HepG2 (cell line): ENCODE measurements around the gene PCDHGA10. TPM values are rescaled to one million over a fixed set of nuclear protein-coding genes. Genes with fewer than 3 reads are reported as not detected.

ENCODE experiments used
- ATAC-seq: fragments of 200-7000 bp; cut with Tn5 transposase; 3 replicates; pipeline ENCODE4 v1.9.1; 2020; ENCODE audit warnings: mild to moderate bottlenecking, moderate library complexity
- BruUV-seq: library from RNA; stranded (reverse); fragments of 400-500 nt; replicated peaks from 2 replicates; lab custom pipeline; 2021; lab: Mats Ljungman, UMichigan
- CTCF ChIA-PET: fragments of 300-600 bp; formaldehyde crosslinking; extraction: SDS; loops from one replicate; lab custom pipeline; 2021; ENCODE audit warnings: low total read pairs, inconsistent platforms, low intra/inter-chr PET ratio; lab: Yijun Ruan, JAX
- POLR2A ChIA-PET: fragments of 350-600 bp; sonication (Branson Sonifier 250); formaldehyde crosslinking; loops from one replicate; lab custom pipeline; 2020; ENCODE audit warnings: antibody characterized with exemption, inconsistent platforms; lab: Yijun Ruan, JAX
- DNase-seq: peaks from one replicate; pipeline ENCODE4 v3.0.0-alpha.2; 2015; ENCODE audit warnings: low spot score
- FAIRE-seq: peaks from 3 replicates; lab custom pipeline; 2011; peaks lifted over from hg19 to GRCh38; lab: Jason Lieb, UNC
- H2AFZ ChIP-seq: one replicate; pipeline ENCODE4 v1.6.1; 2011; ENCODE audit warnings: low read length, inconsistent platforms
- H3K27ac ChIP-seq: fragments of 300-600 bp; 3 replicates; pipeline ENCODE4 v1.8.0; 2011; ENCODE audit warnings: mixed run types, mild to moderate bottlenecking, mixed read lengths, low read length, inconsistent platforms; ENCODE audit not compliant: insufficient read depth; ENCODE audit errors: extremely low read length
- H3K27me3 ChIP-seq, 2 experiments: fragments of 200-600 bp in 1 of 2; 2 replicates in 1 of 2; 3 replicates in 1 of 2; pipeline versions ENCODE4 v1.6.0 to v1.8.0; 2011; ENCODE audit warnings: low read length in 2 of 2, mild to moderate bottlenecking in 2 of 2, moderate library complexity in 2 of 2, inconsistent platforms in 1 of 2; ENCODE audit not compliant: insufficient read depth in 2 of 2, control insufficient read depth in 1 of 2
- H3K36me3 ChIP-seq, 2 experiments: fragments of 200-600 bp in 1 of 2; replicated peaks in 1 of 2; 2 replicates in 1 of 2; 3 replicates in 1 of 2; pipeline versions ENCODE4 v1.5.1 to v1.8.0; 2011; ENCODE audit warnings: low read length in 2 of 2, inconsistent platforms in 1 of 2; ENCODE audit not compliant: insufficient read depth in 2 of 2, control insufficient read depth in 1 of 2
- H3K4me1 ChIP-seq: 2 replicates; pipeline ENCODE4 v1.5.1; 2012; ENCODE audit warnings: low read length, inconsistent platforms; ENCODE audit not compliant: insufficient read depth
- H3K4me2 ChIP-seq: 2 replicates; pipeline ENCODE4 v1.6.0; 2011; ENCODE audit warnings: low read depth, low read length, inconsistent platforms
- H3K4me3 ChIP-seq, 3 experiments: fragments of 200-600 bp in 1 of 3; sonication (generic), shearing (Covaris generic) in 1 of 3; replicated peaks in 1 of 3; 2 replicates each; pipeline ENCODE4 v1.5.1; 2011 to 2016; ENCODE audit warnings: low read length in 3 of 3, inconsistent platforms in 2 of 3, low read depth in 2 of 3, mild to moderate bottlenecking in 2 of 3, control low read depth in 1 of 3, mixed read lengths in 1 of 3; ENCODE audit not compliant: insufficient read depth in 1 of 3
- H3K79me2 ChIP-seq: one replicate; pipeline ENCODE4 v1.6.1; 2011; ENCODE audit warnings: low read length, inconsistent platforms; ENCODE audit not compliant: insufficient read depth
- H3K9ac ChIP-seq: 2 replicates; pipeline ENCODE4 v1.6.0; 2011; ENCODE audit warnings: mild to moderate bottlenecking, low read depth, low read length, inconsistent platforms; ENCODE audit not compliant: insufficient read depth
- H3K9me3 ChIP-seq: 2 replicates; pipeline ENCODE4 v1.5.1; 2012; ENCODE audit warnings: mild to moderate bottlenecking, low read length
- H4K20me1 ChIP-seq: 2 replicates; pipeline ENCODE4 v1.6.0; 2011; ENCODE audit warnings: inconsistent platforms, mild to moderate bottlenecking, low read length, moderate library complexity; ENCODE audit not compliant: insufficient read depth
- ATAD3A ChIP-seq: sonication (generic); formaldehyde crosslinking; IDR thresholded peaks from 2 replicates; pipeline ENCODE4 v1.4.0; 2020; ENCODE audit warnings: missing genetic modification reagents
- FOXC1 ChIP-seq: sonication (generic); formaldehyde crosslinking; IDR thresholded peaks from 2 replicates; pipeline ENCODE4 v1.8.0; 2022; ENCODE audit warnings: mild to moderate bottlenecking, missing genetic modification reagents, borderline replicate concordance
- MED8 ChIP-seq: sonication (generic); formaldehyde crosslinking; IDR thresholded peaks from 2 replicates; pipeline ENCODE4 v1.8.1; 2023; ENCODE audit warnings: mild to moderate bottlenecking, missing genetic modification reagents; ENCODE audit not compliant: insufficient replicate concordance
- SP5 ChIP-seq: IDR thresholded peaks from 2 replicates; pipeline ENCODE4 v1.6.1; 2016; ENCODE audit warnings: low read depth, borderline replicate concordance
- ZNF121 ChIP-seq: sonication (generic); formaldehyde crosslinking; IDR thresholded peaks from 2 replicates; pipeline ENCODE4 v1.5.0; 2020; ENCODE audit warnings: mild to moderate bottlenecking, missing genetic modification reagents
- WGBS: methylation state at CpG from one replicate; pipeline ENCODE4 v1.1.6; 2017; ENCODE audit warnings: low lambda C conversion rate; 5-methylcytosine and 5-hydroxymethylcytosine counted together
- in situ Hi-C: cut with HindIII; loops from 2 replicates; pipeline ENCODE4 v1.10.0; 2017; ENCODE audit warnings: low pct_unique_long_range_greater_than_20kb; ENCODE audit not compliant: extremely low pct_ligation_motif_present
- intact Hi-C: fragments of 100-400 bp; cut with micrococcal nuclease; formaldehyde crosslinking; loops from one replicate; pipeline ENCODE4 v1.10.0; 2022; ENCODE audit not compliant: unreplicated experiment
- polyA plus RNA-seq, 8 experiments: library from polyadenylated mRNA; depleted of rRNA in 3 of 8; stranded (reverse) in 7 of 8; unstranded in 1 of 8; fragments of >200 nt; fragmentation: Illumina TruSeq in 4 of 8; extraction: Trizol in 4 of 8; gene quantifications; 2 replicates each; pipeline versions ENCODE4 v1.2.1 to v1.2.3, GENCODE V29; 2011 to 2016; ENCODE audit warnings: low read depth in 4 of 8, missing spikeins in 1 of 8, mixed read lengths in 1 of 8; ENCODE audit not compliant: insufficient read depth in 1 of 8
- total RNA-seq, 5 experiments: library from RNA; depleted of rRNA; stranded (reverse); fragments of >200 nt; fragmentation: Illumina TruSeq; extraction: Trizol; gene quantifications; 2 replicates each; pipeline ENCODE4 v1.2.3, GENCODE V29; 2016; ENCODE audit warnings: low read depth in 1 of 5
- TF ChIP-seq, protein P1 (sequence below): sonication (generic); formaldehyde crosslinking; IDR thresholded peaks from 2 replicates; pipeline ENCODE4 v1.4.0; 2020; ENCODE audit warnings: missing genetic modification reagents
- TF ChIP-seq, protein P2 (sequence below): IDR thresholded peaks from 2 replicates; pipeline ENCODE4 v1.4.0; 2020; ENCODE audit warnings: mild to moderate bottlenecking, missing genetic modification reagents

Gene PCDHGA10
- total and polyA plus RNA-seq, 2 of the 13 experiments (the other 11 are each of a cell fraction or from before 2014, with no cell fraction given), result 0.04 to 0.18 TPM

DNA sequence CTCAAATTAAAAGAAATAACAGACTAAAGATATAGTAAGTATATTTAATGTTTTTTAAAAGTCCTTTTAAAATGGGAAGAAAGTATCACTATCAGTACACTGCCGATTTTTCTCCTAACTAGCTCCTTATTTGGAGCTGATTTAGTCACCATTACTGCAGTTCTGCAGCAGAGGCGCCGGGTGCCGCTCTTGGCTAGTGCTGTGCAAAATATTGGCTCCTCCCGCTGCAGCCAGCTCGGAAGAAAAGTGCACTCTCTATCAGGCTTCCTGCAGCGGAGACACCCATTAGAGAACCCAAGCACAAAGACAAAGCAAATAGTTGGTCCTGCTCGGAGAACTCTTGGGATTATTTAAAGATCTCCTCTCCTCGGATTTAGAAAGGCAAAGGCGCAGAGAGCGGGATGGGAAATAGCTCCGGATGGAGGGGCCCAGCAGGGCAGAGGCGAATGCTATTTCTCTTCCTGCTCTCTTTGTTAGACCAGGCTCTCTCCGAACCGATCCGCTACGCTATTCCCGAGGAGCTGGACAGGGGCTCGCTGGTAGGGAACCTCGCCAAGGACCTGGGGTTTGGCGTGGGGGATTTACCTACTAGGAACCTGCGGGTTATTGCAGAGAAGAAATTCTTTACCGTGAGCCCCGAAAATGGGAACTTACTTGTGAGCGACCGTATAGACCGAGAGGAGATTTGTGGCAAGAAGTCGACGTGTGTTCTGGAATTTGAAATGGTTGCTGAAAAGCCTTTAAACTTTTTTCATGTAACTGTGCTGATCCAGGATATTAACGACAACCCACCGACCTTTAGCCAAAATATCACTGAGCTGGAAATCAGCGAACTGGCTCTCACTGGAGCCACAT lies 42.6 kb upstream of the PCDHGA10 start, which contains the start of gene PCDHGB3:
TSS of gene PCDHGB3 (plus strand) at position 249 of the 855 bp plus-strand sequence. CDS start at position 402, 153 bp downstream.
- no peak within 1 kb of the TSS for H3K4me3 ChIP-seq
- CTCF ChIA-PET, result no interaction called here
- TF ChIP-seq SP5 (CRISPR knock-in tag) (no peak), MED8 (CRISPR knock-in tag) (no peak), FOXC1 (CRISPR knock-in tag) (no peak), ATAD3A (no peak), ZNF121 (no peak)
- TF ChIP-seq, protein P1, sequence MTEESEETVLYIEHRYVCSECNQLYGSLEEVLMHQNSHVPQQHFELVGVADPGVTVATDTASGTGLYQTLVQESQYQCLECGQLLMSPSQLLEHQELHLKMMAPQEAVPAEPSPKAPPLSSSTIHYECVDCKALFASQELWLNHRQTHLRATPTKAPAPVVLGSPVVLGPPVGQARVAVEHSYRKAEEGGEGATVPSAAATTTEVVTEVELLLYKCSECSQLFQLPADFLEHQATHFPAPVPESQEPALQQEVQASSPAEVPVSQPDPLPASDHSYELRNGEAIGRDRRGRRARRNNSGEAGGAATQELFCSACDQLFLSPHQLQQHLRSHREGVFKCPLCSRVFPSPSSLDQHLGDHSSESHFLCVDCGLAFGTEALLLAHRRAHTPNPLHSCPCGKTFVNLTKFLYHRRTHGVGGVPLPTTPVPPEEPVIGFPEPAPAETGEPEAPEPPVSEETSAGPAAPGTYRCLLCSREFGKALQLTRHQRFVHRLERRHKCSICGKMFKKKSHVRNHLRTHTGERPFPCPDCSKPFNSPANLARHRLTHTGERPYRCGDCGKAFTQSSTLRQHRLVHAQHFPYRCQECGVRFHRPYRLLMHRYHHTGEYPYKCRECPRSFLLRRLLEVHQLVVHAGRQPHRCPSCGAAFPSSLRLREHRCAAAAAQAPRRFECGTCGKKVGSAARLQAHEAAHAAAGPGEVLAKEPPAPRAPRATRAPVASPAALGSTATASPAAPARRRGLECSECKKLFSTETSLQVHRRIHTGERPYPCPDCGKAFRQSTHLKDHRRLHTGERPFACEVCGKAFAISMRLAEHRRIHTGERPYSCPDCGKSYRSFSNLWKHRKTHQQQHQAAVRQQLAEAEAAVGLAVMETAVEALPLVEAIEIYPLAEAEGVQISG (CRISPR knock-in tag), result no peak
- TF ChIP-seq, protein P2, sequence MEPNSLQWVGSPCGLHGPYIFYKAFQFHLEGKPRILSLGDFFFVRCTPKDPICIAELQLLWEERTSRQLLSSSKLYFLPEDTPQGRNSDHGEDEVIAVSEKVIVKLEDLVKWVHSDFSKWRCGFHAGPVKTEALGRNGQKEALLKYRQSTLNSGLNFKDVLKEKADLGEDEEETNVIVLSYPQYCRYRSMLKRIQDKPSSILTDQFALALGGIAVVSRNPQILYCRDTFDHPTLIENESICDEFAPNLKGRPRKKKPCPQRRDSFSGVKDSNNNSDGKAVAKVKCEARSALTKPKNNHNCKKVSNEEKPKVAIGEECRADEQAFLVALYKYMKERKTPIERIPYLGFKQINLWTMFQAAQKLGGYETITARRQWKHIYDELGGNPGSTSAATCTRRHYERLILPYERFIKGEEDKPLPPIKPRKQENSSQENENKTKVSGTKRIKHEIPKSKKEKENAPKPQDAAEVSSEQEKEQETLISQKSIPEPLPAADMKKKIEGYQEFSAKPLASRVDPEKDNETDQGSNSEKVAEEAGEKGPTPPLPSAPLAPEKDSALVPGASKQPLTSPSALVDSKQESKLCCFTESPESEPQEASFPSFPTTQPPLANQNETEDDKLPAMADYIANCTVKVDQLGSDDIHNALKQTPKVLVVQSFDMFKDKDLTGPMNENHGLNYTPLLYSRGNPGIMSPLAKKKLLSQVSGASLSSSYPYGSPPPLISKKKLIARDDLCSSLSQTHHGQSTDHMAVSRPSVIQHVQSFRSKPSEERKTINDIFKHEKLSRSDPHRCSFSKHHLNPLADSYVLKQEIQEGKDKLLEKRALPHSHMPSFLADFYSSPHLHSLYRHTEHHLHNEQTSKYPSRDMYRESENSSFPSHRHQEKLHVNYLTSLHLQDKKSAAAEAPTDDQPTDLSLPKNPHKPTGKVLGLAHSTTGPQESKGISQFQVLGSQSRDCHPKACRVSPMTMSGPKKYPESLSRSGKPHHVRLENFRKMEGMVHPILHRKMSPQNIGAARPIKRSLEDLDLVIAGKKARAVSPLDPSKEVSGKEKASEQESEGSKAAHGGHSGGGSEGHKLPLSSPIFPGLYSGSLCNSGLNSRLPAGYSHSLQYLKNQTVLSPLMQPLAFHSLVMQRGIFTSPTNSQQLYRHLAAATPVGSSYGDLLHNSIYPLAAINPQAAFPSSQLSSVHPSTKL, result no peak
- TF ChIP-seq, all 625 proteins: peak for 0
- Histone ChIP-seq H3K79me2 (no peaks in the 10 kb centered on the region), H3K27me3 (no peaks in the 10 kb centered on the region), H4K20me1 (no peaks in the 10 kb centered on the region), H3K4me1 (no peaks in the 10 kb centered on the region), H3K9me3 (peaks cover 56% of the 10 kb centered on the region), H3K9ac (no peak within 1 kb of the TSS), H3K27ac (no peak within 1 kb of the TSS), H2AFZ (no peak within 1 kb of the TSS), H3K36me3 (no peaks in the 10 kb centered on the region), H3K4me2 (no peak within 1 kb of the TSS)
- ATAC-seq (no peak), FAIRE-seq (no peak), DNase-seq (no peak)
- intact Hi-C loops (no loop called here), in situ Hi-C loops (no loop called here)
- BruUV-seq, result no TSS peak
- POLR2A ChIA-PET, result no interaction called here
- 67% methylated on average over 32 of the region's 32 CpGs for WGBS
